BLaER1 (cell line): ENCODE measurements around the gene TEKT5.

ENCODE experiments used
- H3K27ac ChIP-seq: shearing (Covaris generic); formaldehyde crosslinking; 2 replicates; pipeline ENCODE4 v1.8.1; 2022
- H3K27me3 ChIP-seq: shearing (Covaris generic); formaldehyde crosslinking; 2 replicates; pipeline ENCODE4 v1.8.1; 2022
- H3K36me3 ChIP-seq: shearing (Covaris generic); formaldehyde crosslinking; 2 replicates; pipeline ENCODE4 v1.8.1; 2022
- H3K4me1 ChIP-seq: shearing (Covaris generic); formaldehyde crosslinking; 2 replicates; pipeline ENCODE4 v1.8.1; 2022
- H3K4me2 ChIP-seq: shearing (Covaris generic); formaldehyde crosslinking; 2 replicates; pipeline ENCODE4 v1.8.1; 2022
- H3K4me3 ChIP-seq: shearing (Covaris generic); formaldehyde crosslinking; 2 replicates; pipeline ENCODE4 v1.8.1; 2022
- H3K9ac ChIP-seq: shearing (Covaris generic); formaldehyde crosslinking; 2 replicates; pipeline ENCODE4 v1.8.1; 2022
- H3K9me3 ChIP-seq: shearing (Covaris generic); formaldehyde crosslinking; 2 replicates; pipeline ENCODE4 v1.8.1; 2022
- H4K20me1 ChIP-seq: shearing (Covaris generic); formaldehyde crosslinking; 2 replicates; pipeline ENCODE4 v1.8.1; 2022
- Cebpa-rat ChIP-seq: shearing (Covaris generic); IDR thresholded peaks from 2 replicates; pipeline ENCODE4 v1.8.1; 2022

TEKT5 gene

DNA sequence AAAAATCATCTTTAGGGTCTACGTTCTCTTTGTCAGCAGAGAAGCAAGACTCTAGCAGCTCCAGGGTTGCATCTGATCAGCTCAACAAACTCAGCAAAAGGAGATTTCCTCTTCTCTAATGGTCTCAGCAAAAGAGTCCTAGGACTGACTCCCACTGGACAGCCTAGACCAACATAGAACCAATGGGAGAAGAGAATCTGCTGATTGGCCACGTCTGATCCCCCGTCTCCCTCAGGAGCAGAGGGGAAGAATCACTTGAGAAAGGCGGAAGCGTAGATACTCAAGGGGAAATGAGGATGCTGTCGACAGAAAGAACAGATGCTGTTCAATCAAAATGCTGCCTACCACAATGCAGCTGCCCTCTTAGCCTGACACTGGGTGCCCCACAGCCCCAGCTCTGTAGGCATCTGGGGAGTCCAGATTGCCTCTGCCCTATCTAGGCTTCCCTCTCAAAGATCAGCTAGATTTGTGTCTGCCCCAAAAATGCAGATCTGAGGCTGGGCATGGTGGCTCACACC is 82.8 kb downstream of the TEKT5 start:
- no peak for TF ChIP-seq Cebpa-rat
- Histone ChIP-seq H3K36me3 (no peaks in the 10 kb centered on the region), H3K27ac (peak overlapping the region; percentile 68; the same call in 1 of the 2 replicates), H3K4me3 (no peak overlapping the region), H3K4me2 (peak overlapping the region; percentile 63), H3K27me3 (no peaks in the 10 kb centered on the region), H3K9me3 (no peaks in the 10 kb centered on the region), H3K4me1 (peaks cover 53% of the 10 kb centered on the region), H4K20me1 (no peaks in the 10 kb centered on the region), H3K9ac (no peak overlapping the region)

DNA sequence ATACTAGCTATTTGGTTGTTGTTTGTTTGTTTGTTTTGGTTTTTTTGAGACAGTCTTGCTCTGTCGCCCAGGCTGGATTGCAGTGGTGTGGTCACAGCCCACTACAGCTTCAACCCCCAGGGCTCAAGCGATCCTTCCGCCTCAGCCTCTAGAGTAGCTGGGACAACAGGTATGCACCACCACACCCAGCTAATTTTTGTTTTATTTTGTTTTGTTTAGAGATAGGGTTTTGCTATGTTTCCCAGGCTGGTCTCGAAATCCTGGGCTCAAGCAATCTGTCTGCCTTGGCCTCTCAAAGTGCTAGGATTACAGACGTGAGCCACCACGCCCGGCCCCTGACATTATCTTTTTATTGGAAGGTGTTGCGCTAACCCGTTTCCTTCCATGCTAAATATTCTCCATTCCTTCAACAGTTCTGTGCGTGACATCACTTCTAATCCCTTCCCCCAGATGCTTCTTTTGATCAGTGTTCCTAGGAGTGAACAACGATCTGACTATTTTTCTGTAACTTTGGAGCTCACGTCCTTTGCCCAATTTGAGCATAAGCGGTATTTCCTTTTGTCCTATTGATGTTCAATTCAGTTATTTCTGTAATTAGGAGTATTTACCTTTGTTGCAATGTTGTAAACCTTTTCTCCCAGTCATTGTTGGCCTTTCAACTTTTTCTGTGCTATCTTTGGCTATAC is 84.1 kb downstream of the TEKT5 start:
- Histone ChIP-seq H3K27me3 (no peaks in the 10 kb centered on the region), H3K27ac (no peak overlapping the region), H3K9ac (no peak overlapping the region), H3K4me3 (no peak overlapping the region), H3K36me3 (no peaks in the 10 kb centered on the region), H3K9me3 (no peaks in the 10 kb centered on the region), H3K4me2 (peak overlapping the region; percentile 63), H3K4me1 (peaks cover 52% of the 10 kb centered on the region), H4K20me1 (no peaks in the 10 kb centered on the region)
- TF ChIP-seq Cebpa-rat = no peak

DNA sequence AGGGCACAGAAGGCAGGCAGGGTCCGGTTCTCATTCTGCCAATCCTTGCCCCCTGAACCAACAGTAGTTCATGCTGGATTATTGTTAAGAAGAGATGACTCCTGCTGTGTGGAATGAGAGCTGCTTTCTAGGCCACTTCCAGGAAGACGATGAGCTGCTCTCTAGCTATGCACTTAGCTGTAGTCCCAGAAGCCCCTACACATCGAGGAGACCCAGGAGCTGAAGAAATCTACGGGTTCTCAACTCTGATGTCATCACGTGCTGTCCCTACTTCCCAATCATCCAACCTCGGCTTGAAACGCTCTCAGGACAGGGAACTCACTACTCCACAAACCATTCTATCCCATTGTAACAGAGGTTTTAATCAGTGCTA is 85.3 kb downstream of the TEKT5 start:
- Histone ChIP-seq H3K9me3 (no peaks in the 10 kb centered on the region), H3K4me2 (no peak overlapping the region), H3K27ac (no peak overlapping the region), H3K4me3 (no peak overlapping the region), H3K4me1 (peaks cover 44% of the 10 kb centered on the region), H3K27me3 (no peaks in the 10 kb centered on the region), H3K9ac (no peak overlapping the region), H3K36me3 (no peaks in the 10 kb centered on the region), H4K20me1 (no peaks in the 10 kb centered on the region)
- no peak for TF ChIP-seq Cebpa-rat

DNA sequence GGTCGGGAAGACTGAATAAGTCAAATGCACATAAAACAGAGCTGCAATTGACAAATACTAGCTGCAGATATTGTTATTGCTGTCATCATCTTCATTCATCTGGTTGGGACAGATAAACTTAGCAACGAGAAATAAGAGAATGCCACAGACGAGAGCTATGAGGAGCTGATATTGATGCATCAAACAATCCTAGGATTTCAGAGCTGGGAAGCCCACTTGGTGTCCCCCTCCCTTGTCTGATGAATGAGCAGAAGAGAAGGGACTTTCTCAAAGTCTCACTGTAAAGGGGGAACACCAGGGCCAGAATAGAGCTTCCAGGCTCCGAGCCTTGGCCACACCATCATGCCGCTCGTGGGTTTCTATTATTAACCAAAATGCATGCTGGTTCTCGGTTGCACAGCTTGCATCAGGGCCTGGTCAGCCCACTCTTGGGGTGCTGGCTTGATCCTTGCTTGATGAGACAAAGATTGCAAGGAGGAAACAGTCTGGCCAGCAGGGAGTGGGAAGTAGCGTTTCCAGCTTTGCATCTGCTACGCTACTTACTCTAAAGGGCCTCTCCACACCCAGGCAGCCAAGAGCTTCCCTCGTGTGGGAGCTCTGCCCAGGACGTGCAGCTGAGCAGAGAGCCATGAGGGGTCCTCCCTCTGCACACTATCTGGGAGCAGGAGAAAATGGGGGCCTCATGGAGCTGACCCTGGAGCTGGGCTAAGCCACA is 85.9 kb downstream of the TEKT5 start:
- H3K27me3 ChIP-seq = no peaks in the 10 kb centered on the region
- no peaks in the 10 kb centered on the region for H3K36me3 ChIP-seq
- no peaks in the 10 kb centered on the region for H4K20me1 ChIP-seq
- H3K9me3 ChIP-seq = no peaks in the 10 kb centered on the region
- H3K27ac ChIP-seq = no peak overlapping the region
- no peak overlapping the region for H3K4me2 ChIP-seq
- peaks cover 41% of the 10 kb centered on the region for H3K4me1 ChIP-seq
- no peak overlapping the region for H3K9ac ChIP-seq
- no peak for TF ChIP-seq Cebpa-rat
- H3K4me3 ChIP-seq = no peak overlapping the region

DNA sequence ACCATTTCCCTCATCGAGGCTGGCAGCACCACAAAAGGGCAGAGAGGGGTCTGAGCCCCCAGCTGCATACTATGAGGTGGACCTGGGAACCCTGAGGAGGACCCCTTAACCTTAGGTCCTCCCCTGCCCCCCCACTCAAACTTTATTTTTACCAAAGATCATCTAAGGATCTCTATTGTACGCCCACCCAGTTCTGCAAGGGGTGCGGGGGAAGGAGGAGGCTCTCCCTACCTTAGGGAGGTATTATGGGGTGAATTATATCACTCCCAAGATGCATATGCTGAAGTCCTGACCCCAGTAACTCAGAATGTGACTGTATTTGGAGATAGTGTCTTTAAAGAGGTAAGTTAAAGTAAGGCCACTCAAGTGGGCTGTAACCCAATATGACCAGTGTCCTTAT is 87.6 kb downstream of the TEKT5 start:
- Histone ChIP-seq H3K9me3 (no peaks in the 10 kb centered on the region), H3K4me3 (no peak overlapping the region), H4K20me1 (no peaks in the 10 kb centered on the region), H3K4me1 (peaks cover 24% of the 10 kb centered on the region), H3K27me3 (no peaks in the 10 kb centered on the region), H3K9ac (no peak overlapping the region), H3K36me3 (no peaks in the 10 kb centered on the region), H3K4me2 (no peak overlapping the region), H3K27ac (no peak overlapping the region)
- no peak for TF ChIP-seq Cebpa-rat

DNA sequence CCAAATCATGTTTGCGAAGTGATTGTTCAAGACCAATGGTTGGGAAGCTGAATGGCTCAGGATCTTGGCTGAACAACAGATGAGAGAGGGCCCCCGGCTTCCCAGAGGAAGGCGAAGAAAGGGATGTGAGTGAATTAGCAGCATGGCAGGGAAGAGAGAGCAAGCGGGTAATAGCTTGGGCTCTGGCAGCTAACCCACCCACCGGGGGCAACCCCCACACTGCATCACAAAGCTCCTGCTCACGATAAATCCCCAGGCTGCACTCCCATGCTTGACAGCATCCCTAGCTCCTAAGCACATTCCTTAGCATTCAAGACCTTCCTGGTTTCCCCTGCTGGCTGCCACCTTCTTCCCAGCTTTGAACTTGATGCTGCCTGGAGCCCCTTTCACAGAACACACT is 88.1 kb downstream of the TEKT5 start:
- TF ChIP-seq Cebpa-rat = no peak
- Histone ChIP-seq H3K4me1 (peaks cover 18% of the 10 kb centered on the region), H3K4me2 (no peak overlapping the region), H3K27me3 (no peaks in the 10 kb centered on the region), H3K4me3 (no peak overlapping the region), H3K27ac (no peak overlapping the region), H3K9me3 (no peaks in the 10 kb centered on the region), H4K20me1 (no peaks in the 10 kb centered on the region), H3K36me3 (no peaks in the 10 kb centered on the region), H3K9ac (no peak overlapping the region)

DNA sequence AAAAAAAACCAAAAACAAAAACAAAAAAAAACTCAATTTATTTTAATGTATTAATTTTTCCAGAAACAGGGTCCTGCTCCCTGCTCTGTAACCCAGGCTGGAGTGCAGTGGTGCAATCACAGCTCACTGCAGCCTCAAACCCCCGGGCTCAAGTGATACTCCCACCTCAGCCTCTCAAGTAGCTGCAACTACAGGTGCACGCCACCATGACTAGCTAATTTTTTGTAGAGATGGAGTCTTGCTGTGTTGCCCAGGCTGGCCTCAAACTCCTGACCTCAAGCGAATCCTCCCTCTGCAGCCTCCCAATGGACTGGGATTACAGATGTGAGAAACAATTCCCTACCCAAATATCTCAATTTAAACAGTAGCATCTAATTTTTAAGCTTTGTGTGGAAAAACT is 89.1 kb downstream of the TEKT5 start:
- Histone ChIP-seq H3K27ac (no peak overlapping the region), H3K4me1 (peaks cover 9% of the 10 kb centered on the region), H3K36me3 (no peaks in the 10 kb centered on the region), H3K9me3 (no peaks in the 10 kb centered on the region), H3K4me3 (no peak overlapping the region), H3K4me2 (no peak overlapping the region), H3K9ac (no peak overlapping the region), H3K27me3 (no peaks in the 10 kb centered on the region), H4K20me1 (no peaks in the 10 kb centered on the region)
- TF ChIP-seq Cebpa-rat = no peak

DNA sequence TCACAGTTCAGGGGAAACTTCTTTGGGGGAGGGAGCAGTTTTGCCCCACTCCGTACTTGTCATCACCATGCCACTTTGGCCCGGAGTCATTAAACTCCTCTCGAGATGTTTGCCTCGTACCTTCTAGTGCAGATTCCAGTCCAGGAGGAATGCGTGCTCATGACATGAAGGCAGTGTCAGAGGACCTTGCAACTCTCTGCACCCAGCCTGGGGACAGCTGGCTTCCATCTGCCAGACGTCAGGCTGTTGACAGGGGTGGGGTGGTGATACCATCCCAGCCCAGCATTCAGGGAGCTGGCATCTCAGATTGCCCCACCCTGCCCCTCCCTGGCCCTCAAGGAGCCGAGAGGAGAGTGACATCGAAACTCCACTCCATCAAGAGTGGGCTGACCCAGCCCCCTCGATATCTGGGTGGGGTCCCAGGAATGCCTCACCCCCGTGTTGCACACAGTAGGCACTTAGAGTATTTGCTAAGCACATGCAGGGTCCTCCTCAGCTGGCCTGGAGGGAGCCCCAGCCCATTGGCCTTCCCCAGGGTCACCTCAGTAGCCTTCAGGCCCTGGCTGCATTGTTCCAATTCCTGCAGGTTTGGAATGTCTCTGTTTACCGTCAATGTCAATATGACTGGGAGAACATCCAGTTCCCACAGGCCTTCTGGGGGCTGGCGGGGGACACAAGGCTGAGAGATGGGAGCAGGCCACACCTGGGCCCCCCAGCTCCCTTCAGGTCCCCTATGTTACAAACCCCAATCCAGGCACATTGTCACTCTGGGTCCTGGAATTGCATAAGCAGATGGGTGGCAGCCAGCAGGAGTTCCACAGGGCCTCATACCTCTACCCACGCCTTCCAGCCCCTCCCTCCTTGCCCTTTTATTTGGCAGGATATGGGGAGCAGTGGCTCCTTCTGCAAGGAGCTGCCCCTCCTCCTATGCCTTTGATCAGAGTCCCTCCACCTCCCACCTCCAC is 93.0 kb downstream of the TEKT5 start:
- H3K36me3 ChIP-seq = no peaks in the 10 kb centered on the region
- H3K9me3 ChIP-seq = no peaks in the 10 kb centered on the region
- peaks cover 34% of the 10 kb centered on the region for H3K4me1 ChIP-seq
- no peak for TF ChIP-seq Cebpa-rat
- no peaks in the 10 kb centered on the region for H4K20me1 ChIP-seq
- no peak overlapping the region for H3K9ac ChIP-seq
- no peaks in the 10 kb centered on the region for H3K27me3 ChIP-seq
- H3K4me2 ChIP-seq = no peak overlapping the region
- H3K4me3 ChIP-seq = no peak overlapping the region
- no peak overlapping the region for H3K27ac ChIP-seq

DNA sequence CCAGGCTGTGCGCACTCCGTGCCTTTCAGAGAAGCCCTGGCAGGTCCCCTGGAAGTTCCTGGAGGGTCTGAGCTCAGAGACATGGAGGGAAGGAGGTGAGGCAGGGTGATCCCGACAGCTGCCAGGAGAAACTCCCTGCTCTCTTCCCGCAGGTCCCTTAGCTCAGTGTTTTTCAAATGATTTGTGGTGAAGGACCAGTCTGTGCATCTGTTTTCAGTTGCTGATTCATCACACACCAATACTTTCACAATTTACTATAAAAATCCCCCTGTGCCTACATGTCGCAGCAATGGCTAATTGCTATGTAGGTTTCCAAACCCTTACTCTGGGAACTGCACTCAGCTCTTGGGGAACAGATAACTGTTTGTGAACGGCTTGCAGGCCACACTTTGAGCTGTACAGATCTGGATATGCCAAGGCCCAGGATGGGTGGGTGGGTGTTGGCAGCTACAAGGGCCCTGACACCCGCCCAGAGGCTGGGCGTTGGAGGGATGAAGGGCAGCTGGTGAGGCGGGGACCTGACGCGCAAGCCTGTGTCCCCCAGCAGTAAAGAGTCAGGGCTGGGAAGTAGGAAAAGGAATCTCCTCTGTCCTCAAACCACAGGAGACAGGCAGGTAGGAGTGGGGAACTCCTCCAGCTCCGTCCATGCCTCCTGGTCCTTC is 93.8 kb downstream of the TEKT5 start:
- no peaks in the 10 kb centered on the region for H4K20me1 ChIP-seq
- TF ChIP-seq Cebpa-rat = no peak
- H3K36me3 ChIP-seq = no peaks in the 10 kb centered on the region
- H3K4me1 ChIP-seq = peaks cover 42% of the 10 kb centered on the region
- H3K4me2 ChIP-seq = no peak overlapping the region
- no peaks in the 10 kb centered on the region for H3K27me3 ChIP-seq
- H3K4me3 ChIP-seq = no peak overlapping the region
- no peak overlapping the region for H3K27ac ChIP-seq
- H3K9me3 ChIP-seq = no peaks in the 10 kb centered on the region
- no peak overlapping the region for H3K9ac ChIP-seq
